ENCODE data around the gene TSNAX.

Gene TSNAX

DNA sequence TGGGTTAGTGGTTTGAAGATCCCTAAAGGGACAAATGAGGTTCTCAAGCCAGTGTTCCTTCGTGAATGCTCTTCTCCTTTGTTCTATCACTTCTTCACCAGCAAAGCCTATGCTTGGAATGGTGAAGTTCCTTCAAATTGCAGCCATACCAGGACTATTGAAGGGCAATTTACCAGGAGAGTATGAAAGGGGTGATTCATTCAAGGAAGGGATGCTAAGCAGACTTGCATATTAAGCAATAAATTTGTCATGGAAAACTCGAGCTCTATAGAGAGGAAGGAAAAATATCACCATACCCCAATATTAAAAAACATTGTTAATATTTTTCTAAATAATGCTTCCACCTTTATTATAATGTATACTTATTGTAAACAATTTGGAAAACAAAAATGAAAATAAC lies 9.3 kb upstream of the TSNAX start:
- no peak for DNase-seq

DNA sequence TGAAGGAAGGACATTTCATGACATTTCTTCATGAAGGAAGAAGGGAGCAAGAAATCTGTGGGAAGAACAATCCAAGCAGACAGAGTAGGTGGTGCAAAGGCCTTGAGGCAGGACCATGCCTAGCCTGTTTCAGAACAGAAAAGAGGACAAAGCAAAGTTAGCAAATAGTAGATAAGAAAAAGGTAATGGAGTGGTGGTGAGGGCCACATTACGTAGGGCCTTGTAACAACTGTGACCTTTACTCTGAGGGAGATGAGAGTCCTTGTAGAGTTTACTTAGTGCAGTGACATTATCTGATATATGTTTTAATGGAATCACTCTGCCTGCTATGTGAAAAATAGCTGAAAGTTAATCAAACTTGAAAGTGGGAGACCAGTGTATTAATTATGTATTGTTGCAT lies 6.4 kb upstream of the TSNAX start:
- DNase-seq = no peak

DNA sequence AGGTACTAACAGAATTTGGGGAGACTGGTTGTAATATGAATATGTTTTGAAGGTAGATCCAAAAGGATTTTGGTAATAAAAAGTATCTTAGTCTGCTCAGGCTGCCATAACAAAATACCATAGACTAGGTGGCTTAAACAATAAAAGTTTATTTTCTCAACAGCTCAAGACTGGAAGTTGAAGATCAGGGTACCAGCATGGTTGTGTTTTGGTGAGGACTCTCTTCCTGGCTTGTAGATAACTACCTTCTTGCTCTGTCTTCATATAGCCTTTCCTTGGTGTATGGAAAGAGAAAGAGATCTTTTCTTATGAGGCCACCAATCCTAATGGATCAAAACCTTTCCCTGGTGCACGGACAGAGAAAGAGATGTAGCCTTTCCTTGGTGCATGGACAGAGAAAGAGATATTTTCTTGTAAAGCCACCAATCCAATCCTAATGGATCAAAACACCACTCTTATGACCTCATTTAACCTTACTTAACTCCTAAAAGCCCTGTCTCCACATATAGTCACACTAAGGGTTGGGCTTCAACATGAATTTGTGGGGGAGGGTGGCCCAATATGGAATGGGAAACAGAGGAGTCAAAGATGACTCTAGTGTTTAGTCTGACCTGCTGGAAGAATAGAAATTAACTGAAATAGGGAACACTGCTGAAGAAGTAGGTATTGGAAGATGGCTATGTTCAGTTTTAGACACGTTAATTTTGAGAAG lies 5.4 kb upstream of the TSNAX start:
- no peak for DNase-seq

DNA sequence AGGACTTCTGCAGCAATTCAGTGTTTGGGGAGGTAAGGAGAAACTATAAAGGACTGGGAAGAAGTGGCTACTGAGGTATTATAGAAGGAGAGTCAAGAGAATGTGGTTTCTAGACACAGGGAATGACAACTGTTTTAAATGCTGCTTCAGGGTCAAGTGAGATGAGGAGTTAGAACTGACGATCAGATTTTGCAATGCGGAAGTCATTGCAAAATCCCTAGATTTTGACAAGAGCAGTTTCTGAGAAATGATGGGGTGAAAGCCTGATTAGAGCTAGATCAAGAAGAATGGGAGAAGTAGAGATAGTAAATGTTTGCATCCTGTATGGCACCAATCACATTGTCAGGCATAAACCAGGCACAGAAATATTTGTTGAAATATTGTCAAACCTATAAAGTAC lies 4.7 kb upstream of the TSNAX start:
- DNase-seq = no peak

DNA sequence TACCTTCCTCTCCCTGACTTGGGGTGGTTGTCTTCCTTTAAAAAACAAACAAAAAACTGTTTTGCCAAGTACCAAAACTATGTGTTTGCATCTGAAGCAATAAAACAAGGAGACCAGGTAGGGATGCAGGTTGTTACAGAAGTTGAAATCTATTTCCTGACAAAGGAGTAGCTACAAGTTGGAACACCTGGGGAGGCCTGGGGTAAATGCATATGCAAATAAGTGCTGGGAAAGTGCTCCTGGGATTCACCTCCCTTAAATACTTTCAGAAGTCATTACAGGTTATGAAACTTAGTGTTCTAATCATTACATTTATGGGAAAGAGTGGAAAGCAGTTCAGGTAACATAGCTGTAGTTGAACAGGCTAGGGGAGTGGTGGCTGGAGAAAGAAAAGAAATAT lies 1.9 kb upstream of the TSNAX start:
- DNase-seq = no peak

DNA sequence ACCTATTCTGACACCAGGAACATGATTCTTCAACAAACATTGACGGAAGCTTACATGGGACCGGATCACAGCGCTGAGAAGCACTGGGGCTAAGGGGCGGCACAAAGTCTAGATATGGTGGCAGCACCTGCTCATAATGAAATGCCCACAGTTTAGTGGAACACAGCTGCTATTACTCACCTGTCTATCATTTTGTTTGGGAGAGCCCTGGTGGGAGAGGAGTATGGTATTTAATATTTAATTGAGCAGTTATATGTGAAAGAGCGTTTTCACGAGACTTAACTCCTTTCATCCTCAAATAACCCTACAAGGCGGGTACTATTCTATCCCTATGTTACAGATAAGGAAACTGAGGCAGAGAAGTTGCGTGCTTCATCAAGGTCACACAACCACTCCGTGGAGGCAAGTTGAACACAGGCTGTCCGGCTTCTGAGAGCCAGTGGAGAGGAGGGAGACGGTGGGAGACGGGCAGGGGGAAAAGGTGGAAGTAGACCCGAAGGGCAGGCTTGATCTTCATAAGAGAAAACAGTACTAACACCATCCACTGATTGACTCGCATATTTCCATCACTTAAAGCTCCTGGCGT lies 790 bp upstream of the TSNAX start:
- no peak for DNase-seq

DNA sequence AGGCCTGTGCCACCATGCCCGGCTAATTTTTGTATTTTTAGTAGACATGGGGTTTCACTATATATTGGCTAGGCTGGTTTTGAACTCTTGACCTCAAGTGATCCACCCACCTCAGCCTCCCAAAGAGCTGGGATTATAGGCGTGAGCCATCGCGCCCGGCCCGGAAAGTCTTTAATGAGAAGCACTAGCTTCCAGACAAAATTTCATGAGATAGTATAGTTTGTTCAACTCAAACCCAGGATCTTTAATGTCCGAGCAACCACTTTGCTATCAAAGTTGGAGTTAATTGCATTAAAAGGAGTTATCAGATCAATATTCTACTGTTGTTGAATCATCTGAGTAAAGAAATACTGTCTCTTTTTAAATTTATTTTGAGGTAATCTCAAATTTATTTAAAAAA lies 4.8 kb downstream of the TSNAX start:
- DNase-seq = no peak

DNA sequence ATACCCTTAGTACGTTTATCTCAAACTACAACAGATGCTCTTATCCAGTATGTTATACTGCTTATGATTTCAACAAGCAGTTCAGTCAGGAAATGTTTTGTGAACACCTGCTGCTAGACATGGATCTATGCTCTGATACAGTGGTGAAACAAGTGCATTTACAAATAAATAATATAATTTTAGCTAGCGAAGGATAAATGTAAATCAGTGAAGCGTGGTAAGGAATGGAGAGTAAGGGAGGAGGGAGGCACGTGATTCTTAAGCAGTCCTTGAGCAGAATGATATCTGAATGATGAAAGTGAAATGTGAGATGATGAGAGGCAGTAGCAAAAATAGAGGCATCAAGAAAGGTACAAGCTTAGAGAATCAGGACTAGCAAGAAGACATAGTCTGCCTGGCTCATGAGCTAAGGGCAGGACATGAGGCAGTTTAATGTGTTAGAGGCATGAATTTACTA lies 6.3 kb downstream of the TSNAX start:
- no peak for DNase-seq

DNA sequence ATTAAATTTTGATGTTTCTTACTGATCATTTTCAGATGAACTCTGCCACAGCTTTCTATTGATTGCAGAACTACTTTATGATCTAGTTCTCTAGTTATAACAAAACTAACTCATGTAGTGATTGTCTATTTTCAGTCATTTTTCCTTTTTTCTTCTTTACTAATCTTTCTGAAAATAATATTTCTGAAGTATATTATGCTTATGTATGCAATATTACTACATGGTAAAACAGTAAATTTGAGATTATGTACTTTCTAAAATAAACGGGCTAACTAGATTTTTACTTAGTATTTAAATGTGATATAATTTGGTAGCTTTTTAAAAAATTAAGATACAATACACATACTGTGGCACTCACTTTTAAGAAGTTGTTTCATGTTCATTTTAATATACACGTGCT lies 7.6 kb downstream of the TSNAX start:
- no peak for DNase-seq

DNA sequence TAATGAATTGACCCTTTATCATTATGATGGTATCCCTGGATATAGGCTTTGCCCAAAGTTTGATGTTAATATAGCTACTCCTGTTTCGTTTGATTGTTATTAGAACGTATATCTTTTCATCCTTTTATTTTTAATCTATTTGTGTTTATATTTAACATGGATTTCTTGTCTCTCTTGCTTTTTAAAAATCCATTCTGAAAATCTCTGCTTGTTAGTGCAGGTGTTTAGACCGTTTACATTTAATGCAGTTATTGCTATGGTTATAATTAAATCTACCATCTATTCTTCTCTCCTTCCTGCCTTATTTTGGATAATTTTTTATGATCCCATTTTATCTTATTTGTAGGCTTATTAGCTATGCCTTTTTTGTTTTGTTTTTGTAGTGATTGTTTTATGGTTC lies 12.4 kb downstream of the TSNAX start:
- no peak for DNase-seq

DNA sequence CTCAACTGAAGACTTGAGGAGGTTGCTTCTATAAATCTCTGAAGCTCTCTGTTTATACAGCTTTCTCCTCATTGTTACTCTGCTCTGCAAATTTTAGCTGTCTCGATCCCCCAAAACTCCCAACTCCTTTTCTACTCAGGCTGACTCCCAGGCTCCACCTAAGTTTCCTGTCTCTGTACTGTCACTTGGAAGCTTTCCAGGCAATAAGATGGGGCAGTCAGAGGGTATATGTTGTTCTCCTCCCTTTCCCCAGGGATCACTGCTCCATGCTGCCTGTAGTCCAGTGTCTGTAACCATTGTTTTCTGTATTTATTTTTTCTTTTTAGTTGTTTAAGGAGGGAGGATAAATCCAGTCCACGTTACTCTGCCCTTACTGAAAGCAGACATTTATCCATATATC lies 13.4 kb downstream of the TSNAX start:
- DNase-seq = no peak

DNA sequence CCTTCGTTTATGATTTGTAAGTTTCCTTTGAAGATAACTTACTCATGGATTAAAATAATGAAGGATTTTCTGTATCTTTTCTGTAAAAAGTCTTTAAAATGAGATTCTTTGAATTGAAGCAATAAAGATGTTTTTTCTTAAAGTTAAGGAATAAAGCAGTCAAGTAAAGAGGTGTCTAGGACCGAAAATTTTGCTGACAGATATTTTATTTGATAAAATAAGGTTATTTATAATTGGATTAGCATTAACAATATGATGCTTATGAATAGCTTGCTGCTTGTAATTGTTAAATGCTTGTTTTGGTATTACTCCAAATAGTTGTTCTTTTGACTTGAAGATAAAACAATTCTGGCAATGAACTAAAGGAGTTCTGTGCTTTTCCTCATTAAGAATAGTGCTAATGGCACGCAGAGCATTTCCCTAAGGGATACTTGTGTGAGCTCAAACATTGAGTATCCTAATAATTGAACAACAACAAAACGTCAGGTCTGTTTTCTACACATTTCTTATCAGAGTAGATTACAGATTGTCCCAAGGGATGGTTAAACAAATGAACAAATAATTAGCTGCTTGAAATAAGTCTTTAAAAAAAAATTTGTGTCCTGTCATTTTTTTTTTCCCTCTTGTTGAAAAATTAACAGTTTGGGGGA lies 16.6 kb downstream of the TSNAX start:
- DNase-seq = no peak

DNA sequence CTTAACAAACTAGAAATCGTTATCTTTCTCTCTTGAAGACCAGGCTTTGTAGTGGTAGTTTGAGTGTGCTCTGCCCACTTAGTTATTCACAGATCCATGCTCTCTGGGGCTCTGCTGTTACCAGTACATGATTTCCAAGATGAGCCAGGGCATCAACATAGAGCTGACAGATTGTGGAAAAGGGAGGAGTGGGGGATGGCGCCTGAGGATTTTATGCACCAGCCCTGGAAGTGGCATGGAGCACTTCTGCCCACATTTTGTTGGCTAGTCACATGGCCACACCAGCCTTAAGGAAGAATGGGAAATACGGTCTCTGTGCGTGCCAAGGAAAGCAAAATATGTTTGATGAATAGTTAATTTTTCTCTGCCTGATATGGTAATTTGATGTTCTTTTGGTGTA lies 18.2 kb downstream of the TSNAX start:
- DNase-seq = no peak

DNA sequence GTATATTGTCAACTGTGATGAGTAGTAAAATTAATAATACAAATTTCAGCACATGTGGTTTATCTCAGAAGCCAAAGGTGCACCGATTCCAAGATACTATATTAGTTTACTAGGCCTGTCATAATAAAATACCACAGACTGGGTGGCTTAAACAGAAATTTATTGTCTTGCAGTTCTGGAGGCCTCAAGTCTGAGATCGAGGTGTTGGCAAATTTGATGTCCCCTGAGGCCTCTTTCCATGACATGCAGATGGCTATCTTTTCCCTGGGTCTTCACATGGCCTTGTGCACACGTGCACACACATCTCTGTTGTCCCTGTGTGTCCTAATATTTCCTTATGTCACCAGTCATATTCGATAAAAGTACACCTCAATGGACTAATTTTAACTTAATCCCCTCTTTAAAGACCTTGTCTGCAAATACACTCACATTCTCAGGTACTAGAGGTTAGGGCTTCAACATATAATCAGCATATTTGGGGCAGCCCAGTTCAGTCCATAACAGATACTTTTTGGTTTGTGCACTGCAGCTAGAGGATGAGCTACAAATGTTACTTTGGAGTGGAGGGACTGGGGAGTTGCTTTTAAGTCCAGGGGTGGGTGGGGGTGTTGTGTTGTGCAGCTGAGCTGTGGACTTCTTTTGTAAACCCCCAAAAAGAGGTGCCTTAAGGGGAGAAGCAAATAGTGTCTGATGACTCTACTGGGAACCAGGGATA lies 21.4 kb downstream of the TSNAX start:
- DNase-seq = no peak

DNA sequence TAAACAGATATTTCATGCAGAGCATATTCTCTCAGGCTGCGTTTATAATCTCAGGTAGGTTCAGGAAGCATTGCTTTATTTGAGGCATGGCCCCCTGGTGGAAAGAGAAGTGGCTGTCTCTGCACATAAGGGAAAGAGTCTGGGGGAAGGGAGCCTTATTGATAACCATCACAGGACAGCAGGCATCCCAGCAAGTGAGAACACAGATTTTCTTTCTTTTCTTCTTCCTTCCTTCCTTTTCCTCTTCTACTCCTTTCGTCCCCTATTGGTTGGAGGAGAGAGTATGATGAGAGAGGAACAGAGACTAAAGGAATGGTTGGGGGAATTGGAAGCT lies 21.9 kb downstream of the TSNAX start:
- DNase-seq = peak; percentile 25

DNA sequence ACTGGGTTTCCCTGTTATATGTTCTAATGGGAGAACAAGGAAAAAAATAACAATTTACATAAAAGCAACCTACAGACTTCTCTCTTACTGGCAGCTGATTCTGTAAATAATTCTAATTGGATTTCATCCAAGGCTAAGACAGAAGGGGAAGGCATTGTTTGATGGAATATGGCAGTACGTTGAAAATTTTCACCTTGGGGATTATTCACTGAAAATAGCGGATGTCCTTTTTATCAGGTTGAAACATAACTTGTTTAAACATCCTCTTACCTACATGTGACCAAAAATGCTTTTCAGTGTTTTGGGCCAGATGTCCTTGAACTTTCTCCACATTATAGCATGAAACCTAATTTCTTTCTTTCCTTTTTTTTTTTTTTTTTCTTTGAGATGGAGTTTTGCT lies 24.9 kb downstream of the TSNAX start:
- no peak for DNase-seq

DNA sequence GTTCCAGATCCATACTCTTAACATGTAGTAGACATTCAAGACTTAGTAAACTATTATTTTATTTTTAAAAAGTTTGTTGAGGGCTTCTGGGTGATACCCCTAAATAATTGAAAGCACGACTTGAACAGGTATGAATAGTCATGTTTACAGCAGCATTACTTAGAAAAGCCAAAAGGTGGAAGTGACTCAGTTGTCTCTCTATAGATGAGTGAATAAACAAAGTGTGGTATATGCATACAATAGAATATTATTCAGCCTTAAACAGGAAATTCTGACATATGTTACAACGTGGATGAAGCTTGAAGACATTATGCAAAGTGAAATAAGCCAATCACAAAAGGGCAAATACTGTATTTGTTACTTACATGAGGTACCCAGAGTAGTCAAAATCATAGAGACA lies 26.5 kb downstream of the TSNAX start:
- no peak for DNase-seq

DNA sequence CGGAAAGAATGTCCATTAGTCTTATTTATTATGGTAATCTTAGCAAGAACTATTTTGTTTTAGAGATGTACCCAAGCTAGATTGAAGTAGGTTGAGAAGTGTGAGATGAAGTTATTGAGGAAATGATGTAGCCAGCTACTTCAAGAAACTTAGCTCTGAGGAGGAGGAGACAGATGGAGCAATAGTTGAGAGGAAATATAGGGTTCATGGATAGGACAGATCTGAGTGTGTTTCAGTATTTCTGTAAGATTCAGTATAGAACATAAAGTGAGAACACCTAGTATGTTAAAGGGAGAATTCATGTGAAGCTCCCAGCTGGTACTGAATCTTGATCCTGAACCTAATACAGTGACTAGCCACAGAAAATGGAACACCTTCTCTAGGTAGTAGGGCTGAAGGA lies 28.9 kb downstream of the TSNAX start:
- no peak for DNase-seq

DNA sequence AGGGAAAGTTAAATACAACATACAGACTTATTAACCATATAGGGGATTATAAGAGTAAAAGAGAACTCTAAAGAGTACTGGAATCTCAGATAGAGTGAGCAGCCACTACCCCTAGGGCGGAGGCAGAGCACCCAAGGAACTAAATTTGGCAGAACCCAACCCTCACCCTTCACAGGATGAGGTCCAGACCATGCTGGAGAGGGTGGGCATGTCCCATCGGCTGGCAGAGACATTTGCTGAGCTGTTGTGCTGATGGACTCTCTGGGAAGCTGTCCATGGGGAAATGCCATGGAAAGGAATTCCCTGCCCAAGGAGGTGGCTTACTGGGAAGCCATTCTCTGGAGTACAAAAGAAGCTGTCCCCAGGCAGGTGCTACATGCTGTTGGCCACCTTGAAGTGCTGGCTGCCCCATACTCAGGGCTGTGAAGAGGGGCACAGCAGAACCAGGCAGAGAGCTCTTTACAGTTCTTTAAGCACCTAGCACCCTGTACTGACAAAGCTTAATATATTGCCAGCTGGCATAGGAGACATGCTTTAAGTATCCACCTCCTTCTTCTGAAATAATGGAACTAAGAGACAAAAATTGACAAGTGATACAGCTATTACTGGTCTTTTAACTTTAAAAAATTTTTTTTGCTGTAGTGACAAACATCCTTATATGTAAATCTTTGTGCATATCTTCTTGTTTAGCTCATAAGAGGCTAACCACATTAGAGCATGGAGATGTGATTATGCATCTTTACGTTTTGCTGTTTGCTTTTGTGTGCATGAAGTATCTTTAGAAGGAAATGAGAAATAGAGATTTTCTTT lies 29.6 kb downstream of the TSNAX start:
- DNase-seq = no peak

DNA sequence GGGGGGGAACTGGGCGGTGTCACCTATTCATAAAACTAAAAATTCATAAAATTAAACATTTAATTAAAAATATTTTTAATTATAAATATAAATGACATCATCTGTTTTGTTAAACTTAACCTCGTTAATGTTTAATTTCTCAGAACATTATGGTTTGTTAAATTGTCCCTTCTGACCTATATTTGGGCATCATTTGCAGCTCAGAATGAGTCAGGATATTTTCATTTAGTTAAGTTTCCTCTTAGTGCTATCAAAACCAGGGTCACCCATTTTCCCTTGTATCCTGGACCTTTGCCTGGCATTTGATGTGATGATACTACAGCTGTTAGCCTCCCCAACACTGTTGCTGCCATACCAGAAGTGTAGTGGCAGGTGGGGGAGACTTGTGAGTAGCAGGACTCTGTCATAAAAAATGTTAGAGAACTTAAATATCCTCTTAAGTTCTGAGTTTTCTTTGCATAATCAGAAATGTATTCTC lies 30.3 kb downstream of the TSNAX start:
- no peak for DNase-seq

DNA sequence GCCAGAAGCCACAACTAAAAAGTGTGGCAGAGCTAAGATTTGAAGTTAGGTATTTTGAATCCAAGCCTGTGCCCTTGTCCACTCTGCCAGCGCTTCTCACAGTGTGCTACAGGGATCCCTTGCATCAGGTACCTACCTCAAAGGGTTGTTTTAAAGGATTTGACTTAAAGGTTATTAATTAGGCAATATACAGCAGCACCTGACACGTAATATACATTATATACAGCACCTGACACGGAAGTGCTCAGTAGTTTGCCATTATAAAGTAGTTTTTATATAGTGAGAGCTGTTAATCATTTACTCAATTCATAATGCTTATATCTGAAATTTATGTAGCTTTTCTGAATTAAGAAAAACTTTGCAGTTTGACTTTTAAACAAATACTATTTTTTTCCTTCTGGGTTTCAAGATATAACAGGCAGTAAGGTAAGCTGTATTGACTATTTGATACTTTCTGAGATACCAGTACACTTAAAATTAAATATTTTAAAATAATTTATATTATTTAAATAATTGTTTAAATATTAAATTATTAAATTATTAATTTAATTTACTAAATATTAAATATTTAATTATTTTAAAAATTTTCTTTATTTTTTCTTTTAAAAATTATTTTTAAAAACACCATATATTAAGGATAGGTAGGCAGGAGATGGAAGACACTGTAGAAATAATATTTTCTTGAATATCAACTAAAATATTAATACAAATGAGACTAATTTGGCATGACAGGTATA lies 33.3 kb downstream of the TSNAX start:
- DNase-seq = no peak

DNA sequence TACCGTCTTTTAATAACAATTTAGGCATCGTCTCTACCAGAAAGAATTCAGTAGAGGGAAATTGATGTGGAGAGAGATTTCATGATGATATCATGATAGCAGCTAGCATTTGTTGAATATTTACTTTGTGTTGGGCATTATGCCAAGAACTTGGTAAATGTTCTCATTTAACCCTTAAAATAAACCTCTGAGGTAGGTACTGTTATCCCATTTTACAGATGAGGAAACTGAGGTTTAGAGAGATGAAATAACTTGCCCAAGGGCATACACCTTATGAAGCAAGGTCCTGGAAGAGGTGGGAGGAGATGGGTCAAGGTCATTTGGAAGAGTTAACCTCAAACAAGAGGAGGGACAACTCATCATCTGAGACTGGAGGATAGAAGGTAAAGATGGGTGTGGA lies 34.8 kb downstream of the TSNAX start:
- no peak for DNase-seq
